Breast epithelium (tissue), 4 donors: ENCODE results near the gene MEIOB. TPM values are rescaled to one million over a fixed set of nuclear protein-coding genes. Genes with fewer than 3 reads are reported as not detected.

Source experiments
- DNase-seq, 2 donors: peaks; one replicate each; pipeline ENCODE4 v3.0.0-alpha.2; 2019; ENCODE audit warnings: low spot score in 2 of 2
- H3K27ac ChIP-seq, 2 donors: fragments of 200-600 bp; sonication (generic) in 1 of 2; one replicate each; pipeline ENCODE4 v1.5.1; 2016 to 2019; ENCODE audit warnings: mild to moderate bottlenecking in 1 of 2
- H3K27me3 ChIP-seq, 2 donors: fragments of 200-600 bp; sonication (generic) in 1 of 2; one replicate each; pipeline versions ENCODE4 v1.5.1 to v1.6.0; 2017 to 2019; ENCODE audit warnings: control low read depth in 1 of 2, mild to moderate bottlenecking in 1 of 2
- H3K36me3 ChIP-seq: fragments of 200-600 bp; one replicate; pipeline ENCODE4 v1.5.1; 2019
- H3K4me1 ChIP-seq, 2 donors: fragments of 200-600 bp; sonication (generic); one replicate each; pipeline ENCODE4 v1.5.1; 2016 to 2019; ENCODE audit warnings: control low read depth in 1 of 2
- H3K4me3 ChIP-seq, 3 donors: fragments of 200-600 bp; sonication (generic); 1 replicate in 2 of 3; 2 replicates in 1 of 3; pipeline ENCODE4 v1.5.1; 2016 to 2019; ENCODE audit warnings: mild to moderate bottlenecking in 3 of 3, moderate library complexity in 2 of 3
- H3K9me3 ChIP-seq, 2 donors: fragments of 200-600 bp; sonication (generic) in 1 of 2; one replicate each; pipeline ENCODE4 v1.5.1; 2016 to 2019; ENCODE audit warnings: control low read depth in 1 of 2
- CTCF ChIP-seq, 3 donors: fragments of 450-650 bp; IDR thresholded peaks; one replicate each; pipeline ENCODE4 v1.5.1; 2016 to 2017; ENCODE audit warnings: antibody characterized with exemption in 3 of 3, mild to moderate bottlenecking in 3 of 3, moderate library complexity in 3 of 3
- POLR2A ChIP-seq: fragments of 450-650 bp; IDR thresholded peaks from one replicate; pipeline ENCODE4 v1.6.1; 2016; ENCODE audit warnings: antibody characterized with exemption, mild to moderate bottlenecking, moderate library complexity
- POLR2AphosphoS5 ChIP-seq, 3 donors: sonication (generic); formaldehyde crosslinking; IDR thresholded peaks; one replicate each; pipeline ENCODE4 v1.6.1; 2017; ENCODE audit warnings: antibody characterized with exemption in 3 of 3
- intact Hi-C: fragments of 100-400 bp; cut with DNase I; formaldehyde crosslinking; loops from one replicate; pipeline ENCODE4 v1.15.1; 2023; ENCODE audit warnings: low total_unique reads
- total RNA-seq, 3 donors: library from RNA; depleted of rRNA; stranded (reverse); fragments of >200 nt; gene quantifications; one replicate each; pipeline ENCODE4 v1.1.0, GENCODE V29; 2016

Gene MEIOB
- total RNA-seq, 3 donors from 2014 or later: not detected

- Histone ChIP-seq H3K36me3 (no peaks in the 10 kb centered on the region), H3K27me3 (peaks cover 0 to 17% of the 10 kb centered on the region in 2 donors), H3K4me3 (no peak overlapping the region), H3K9me3 (no peaks in the 10 kb centered on the region), H3K27ac (no peak overlapping the region), H3K4me1 (no peaks in the 10 kb centered on the region)
- DNase-seq: no peak
- TF ChIP-seq POLR2A (no peak), POLR2AphosphoS5 (IDR thresholded peaks at IDR 0.05) (no peak), CTCF (IDR thresholded peaks at IDR 0.05) (no peak)
- intact Hi-C loops: no loop called here
Observed at GRCh38 chr16:1861730-1862129, 10.2 kb downstream of the MEIOB start.

GRCh38 chr16:1859650-1860049, 12.3 kb downstream of the MEIOB start:
- H3K4me3 ChIP-seq: no peak overlapping the region
- H3K4me1 ChIP-seq: no peaks in the 10 kb centered on the region
- no peak overlapping the region for H3K27ac ChIP-seq
- H3K9me3 ChIP-seq: no peaks in the 10 kb centered on the region
- H3K27me3 ChIP-seq: peaks cover 0 to 17% of the 10 kb centered on the region in 2 donors
- H3K36me3 ChIP-seq: no peaks in the 10 kb centered on the region
- DNase-seq: no peak
- TF ChIP-seq CTCF (IDR thresholded peaks at IDR 0.05) (no peak), POLR2A (no peak), POLR2AphosphoS5 (IDR thresholded peaks at IDR 0.05) (no peak)
- intact Hi-C loops: no loop called here

- Histone ChIP-seq H3K36me3 (no peaks in the 10 kb centered on the region), H3K4me1 (no peaks in the 10 kb centered on the region), H3K4me3 (no peak overlapping the region), H3K9me3 (no peaks in the 10 kb centered on the region), H3K27ac (no peak overlapping the region), H3K27me3 (peaks cover 0 to 17% of the 10 kb centered on the region in 2 donors)
- intact Hi-C loops: no loop called here
- TF ChIP-seq POLR2A (no peak), POLR2AphosphoS5 (IDR thresholded peaks at IDR 0.05) (no peak), CTCF (IDR thresholded peaks at IDR 0.05) (no peak)
- no peak for DNase-seq
Observed at GRCh38 chr16:1858189-1858865, 13.6 kb downstream of the MEIOB start.

GRCh38 chr16:1857433-1858097, 14.4 kb downstream of the MEIOB start:
- Histone ChIP-seq H3K4me1 (no peaks in the 10 kb centered on the region), H3K9me3 (no peaks in the 10 kb centered on the region), H3K27ac (no peak overlapping the region), H3K4me3 (no peak overlapping the region), H3K27me3 (peaks cover 0 to 17% of the 10 kb centered on the region in 2 donors), H3K36me3 (no peaks in the 10 kb centered on the region)
- TF ChIP-seq CTCF (IDR thresholded peaks at IDR 0.05) (no peak), POLR2AphosphoS5 (IDR thresholded peaks at IDR 0.05) (no peak), POLR2A (no peak)
- no peak for DNase-seq
- intact Hi-C loops: no loop called here

- intact Hi-C loops: no loop called here
- Histone ChIP-seq H3K4me3 (no peak overlapping the region), H3K36me3 (no peaks in the 10 kb centered on the region), H3K9me3 (no peaks in the 10 kb centered on the region), H3K27me3 (no peaks in the 10 kb centered on the region), H3K27ac (no peak overlapping the region), H3K4me1 (no peaks in the 10 kb centered on the region)
- DNase-seq: no peak
- no peak for TF ChIP-seq POLR2A
- TF ChIP-seq POLR2AphosphoS5 (IDR thresholded peaks at IDR 0.05): no peak
- no peak for TF ChIP-seq CTCF (IDR thresholded peaks at IDR 0.05)
Observed at GRCh38 chr16:1851793-1852192, 20.2 kb downstream of the MEIOB start.
